ES-I3 (cell line): ENCODE measurements around the gene DMPK.
A peak's percentile ranks its signal among the peaks of the same experiment; 100 is the strongest.
"Not testable (repeated sequence)": the region's sequence is repeated elsewhere in the genome, so short reads cannot be mapped to it uniquely, and the experiment has no call there.

Experiments
- H3K36me3 ChIP-seq: 2 replicates; pipeline ENCODE4 v1.6.1; 2013; ENCODE audit warnings: mild to moderate bottlenecking, low read length, control low read depth, moderate library complexity; ENCODE audit not compliant: insufficient read depth
- H3K4me1 ChIP-seq: 2 replicates; pipeline ENCODE4 v1.6.1; 2013; ENCODE audit warnings: mild to moderate bottlenecking, control low read depth, low read length; ENCODE audit not compliant: insufficient read depth
- H3K9ac ChIP-seq: 2 replicates; pipeline ENCODE4 v1.6.1; 2013; ENCODE audit warnings: low read depth, mild to moderate bottlenecking, low read length, moderate library complexity
- H3K9me3 ChIP-seq: 2 replicates; pipeline ENCODE4 v1.6.1; 2013; ENCODE audit warnings: mild to moderate bottlenecking, low read length, moderate library complexity; ENCODE audit not compliant: control insufficient read depth, insufficient read depth

The DMPK gene

GRCh38 chr19:45804140-45804958 lies 22.1 kb upstream of the DMPK start:
- Histone ChIP-seq H3K36me3 (no peaks in the 10 kb centered on the region), H3K9me3 (no peaks in the 10 kb centered on the region), H3K4me1 (peaks cover 10% of the 10 kb centered on the region; the same call in 1 of the 2 replicates), H3K9ac (no peak overlapping the region)

DNA sequence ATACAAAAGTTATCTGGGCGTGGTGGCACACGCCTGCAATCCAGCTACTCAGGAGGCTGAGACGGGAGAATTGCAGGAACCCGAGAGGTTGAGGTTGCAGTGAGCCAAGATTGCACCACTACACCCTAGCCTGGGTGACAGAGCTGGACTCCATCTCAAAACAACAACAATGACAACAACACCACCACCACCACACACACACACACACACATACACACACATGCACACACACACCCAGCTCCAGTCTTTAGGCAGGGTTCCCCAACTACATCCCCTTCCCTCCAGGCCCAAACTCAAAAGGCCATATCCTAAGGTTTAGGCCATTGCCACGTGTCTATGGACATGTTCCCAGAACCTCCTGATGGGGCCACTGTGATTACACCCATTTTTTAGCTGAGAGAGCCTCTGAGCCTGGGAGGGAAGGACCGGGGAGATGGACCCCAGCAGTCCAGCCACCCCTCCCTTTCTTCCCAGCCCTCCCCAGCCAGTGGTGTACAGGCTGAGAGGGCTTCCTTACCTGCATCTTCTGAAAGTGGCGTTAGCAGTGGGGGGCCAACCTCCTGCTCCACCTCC lies 19.4 kb upstream of the DMPK start:
- Histone ChIP-seq H3K9ac (no peak overlapping the region), H3K9me3 (no peaks in the 10 kb centered on the region), H3K4me1 (peaks cover 10% of the 10 kb centered on the region; the same call in 1 of the 2 replicates), H3K36me3 (no peaks in the 10 kb centered on the region)

- Histone ChIP-seq H3K9me3 (no peaks in the 10 kb centered on the region), H3K9ac (no peak overlapping the region), H3K4me1 (peaks cover 10% of the 10 kb centered on the region; the same call in 1 of the 2 replicates), H3K36me3 (no peaks in the 10 kb centered on the region)
These were observed 17.8 kb upstream of the DMPK start for GRCh38 chr19:45800070-45800553.

GRCh38 chr19:45799541-45799940 lies 17.3 kb upstream of the DMPK start:
- not testable (repeated sequence) for H3K36me3 ChIP-seq, H3K9ac ChIP-seq, H3K9me3 ChIP-seq
- H3K4me1 ChIP-seq = peaks cover 10% of the 10 kb centered on the region; the same call in 1 of the 2 replicates

DNA sequence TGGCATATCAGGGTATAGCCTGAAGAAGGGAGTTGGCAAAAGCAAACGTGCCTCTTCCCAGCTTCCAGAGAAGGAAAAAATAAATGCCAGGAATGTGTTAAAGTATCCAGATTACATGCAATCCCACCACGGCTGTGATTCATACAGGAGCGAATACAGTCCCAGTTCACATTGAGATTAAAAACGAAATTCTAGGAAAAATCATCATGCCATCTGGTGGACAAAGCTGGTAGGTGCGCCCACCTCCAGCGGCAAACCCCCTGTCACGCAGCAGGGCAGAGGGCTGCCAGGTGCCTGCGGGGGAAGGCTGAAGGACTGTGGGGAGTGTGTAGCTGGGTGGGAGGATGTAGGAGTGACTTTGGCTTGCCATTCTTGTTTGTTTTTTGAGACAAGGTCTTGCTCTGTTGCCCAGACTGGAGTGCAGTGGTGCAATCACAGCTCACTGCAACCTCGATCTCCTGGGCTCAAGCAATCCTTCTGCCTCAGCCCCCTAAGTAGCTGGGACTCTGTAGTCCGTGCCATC lies 16.8 kb upstream of the DMPK start:
- H3K36me3 ChIP-seq = no peaks in the 10 kb centered on the region
- peaks cover 10% of the 10 kb centered on the region; the same call in 1 of the 2 replicates for H3K4me1 ChIP-seq
- no peak overlapping the region for H3K9ac ChIP-seq
- H3K9me3 ChIP-seq = no peaks in the 10 kb centered on the region

GRCh38 chr19:45794627-45795026 lies 12.3 kb upstream of the DMPK start:
- no peaks in the 10 kb centered on the region for H3K9me3 ChIP-seq
- H3K4me1 ChIP-seq = peaks cover 9% of the 10 kb centered on the region; the same call in 1 of the 2 replicates
- no peaks in the 10 kb centered on the region for H3K36me3 ChIP-seq
- no peak overlapping the region for H3K9ac ChIP-seq

GRCh38 chr19:45793876-45794275 lies 11.6 kb upstream of the DMPK start:
- no peaks in the 10 kb centered on the region for H3K9me3 ChIP-seq
- peaks cover 9% of the 10 kb centered on the region; the same call in 1 of the 2 replicates for H3K4me1 ChIP-seq
- H3K36me3 ChIP-seq = no peaks in the 10 kb centered on the region; the same call in 1 of the 2 replicates
- no peak overlapping the region for H3K9ac ChIP-seq

DNA sequence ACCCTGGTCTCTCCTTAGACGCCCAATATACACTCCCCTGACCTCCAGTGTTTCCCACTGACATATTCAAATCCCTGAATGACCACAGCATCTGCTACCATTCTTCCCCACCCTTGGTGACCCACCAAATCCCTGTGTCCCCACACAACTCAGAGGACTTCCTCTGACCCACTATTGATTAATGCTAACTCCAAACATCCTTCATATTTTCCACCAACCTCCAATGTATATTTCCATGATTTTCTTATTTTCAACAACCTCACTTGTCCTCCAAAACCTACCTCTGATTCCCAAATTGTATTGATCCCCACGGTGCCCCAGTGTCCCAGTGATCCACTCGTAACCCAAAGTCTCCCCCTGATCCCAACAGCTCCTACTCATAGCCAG lies 10.9 kb upstream of the DMPK start:
- Histone ChIP-seq H3K9me3 (no peaks in the 10 kb centered on the region), H3K4me1 (peaks cover 9% of the 10 kb centered on the region; the same call in 1 of the 2 replicates), H3K9ac (no peak overlapping the region), H3K36me3 (peaks cover 2% of the 10 kb centered on the region; the same call in 1 of the 2 replicates)

DNA sequence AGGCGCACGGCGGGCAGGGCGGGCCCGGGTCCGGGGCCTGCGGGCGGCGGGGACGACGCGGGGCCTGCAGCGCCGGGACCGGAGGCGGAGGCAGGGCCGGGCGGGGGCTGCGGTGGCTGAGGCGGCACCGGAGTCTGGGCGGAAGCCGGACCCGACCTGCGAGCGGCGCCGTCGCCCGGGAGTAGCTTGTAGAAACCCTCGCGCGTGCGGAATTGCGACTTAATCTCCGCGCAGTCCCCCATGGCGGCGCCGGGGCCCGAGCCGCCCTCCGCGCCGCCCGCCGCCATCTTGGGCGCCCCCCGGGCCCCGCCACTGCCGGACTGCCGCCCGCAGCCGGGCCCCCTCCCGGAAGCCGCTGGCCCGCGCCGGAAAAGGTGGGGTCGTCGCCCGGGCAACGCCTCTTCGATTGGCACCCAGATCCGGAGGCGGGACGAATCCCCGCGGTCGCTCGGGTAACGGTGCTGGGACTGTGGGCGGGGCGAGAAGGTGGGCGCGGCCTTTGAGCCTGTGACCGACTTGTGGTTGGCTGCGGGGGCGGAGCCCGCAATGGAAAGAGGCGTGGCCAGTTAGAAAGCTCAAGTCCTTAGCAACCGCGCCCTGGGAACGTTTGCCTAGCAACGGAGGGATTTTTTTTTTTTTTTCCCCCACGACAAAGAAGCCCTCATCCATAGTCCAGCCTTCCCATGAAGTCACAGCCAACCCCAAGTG lies 10.3 kb upstream of the DMPK start, which contains the start of gene DMWD:
DMWD (minus strand) TSS at position 376 of the 708 bp plus-strand sequence; CDS start at position 287, 89 bp downstream.
- Histone ChIP-seq H3K4me1 (peaks cover 9% of the 10 kb centered on the region; the same call in 1 of the 2 replicates), H3K9me3 (no peaks in the 10 kb centered on the region), H3K9ac (peak within 1 kb of the TSS; percentile 93), H3K36me3 (peaks cover 2% of the 10 kb centered on the region; the same call in 1 of the 2 replicates)

- peak overlapping the region; percentile 93 for H3K9ac ChIP-seq
- H3K4me1 ChIP-seq = peaks cover 9% of the 10 kb centered on the region; the same call in 1 of the 2 replicates
- H3K9me3 ChIP-seq = no peaks in the 10 kb centered on the region
- peaks cover 2% of the 10 kb centered on the region; the same call in 1 of the 2 replicates for H3K36me3 ChIP-seq
These were observed 9.6 kb upstream of the DMPK start for GRCh38 chr19:45791744-45792469.

- no peaks in the 10 kb centered on the region for H3K9me3 ChIP-seq
- peaks cover 2% of the 10 kb centered on the region; the same call in 1 of the 2 replicates for H3K36me3 ChIP-seq
- peaks cover 9% of the 10 kb centered on the region; the same call in 1 of the 2 replicates for H3K4me1 ChIP-seq
- H3K9ac ChIP-seq = no peak overlapping the region
These were observed 8.7 kb upstream of the DMPK start for GRCh38 chr19:45790942-45791341.

GRCh38 chr19:45789035-45789786 lies 6.9 kb upstream of the DMPK start:
- Histone ChIP-seq H3K9me3 (no peaks in the 10 kb centered on the region), H3K36me3 (peaks cover 2% of the 10 kb centered on the region; the same call in 1 of the 2 replicates), H3K9ac (no peak overlapping the region), H3K4me1 (peaks cover 12% of the 10 kb centered on the region; the same call in 1 of the 2 replicates)

- H3K9ac ChIP-seq = no peak overlapping the region
- peaks cover 2% of the 10 kb centered on the region; the same call in 1 of the 2 replicates for H3K36me3 ChIP-seq
- no peaks in the 10 kb centered on the region for H3K9me3 ChIP-seq
- H3K4me1 ChIP-seq = peaks cover 19% of the 10 kb centered on the region; the same call in 1 of the 2 replicates
These were observed 4.2 kb upstream of the DMPK start for GRCh38 chr19:45786533-45786894.
